ENCODE data around the gene PDLIM7. TPM values are rescaled to one million over a fixed set of nuclear protein-coding genes. Genes with fewer than 3 reads are reported as not detected.

Gene PDLIM7
- total and polyA plus RNA-seq, 2 of the 4 experiments (the other 2 are of a cell fraction), result 70.4 to 534 TPM

DNA sequence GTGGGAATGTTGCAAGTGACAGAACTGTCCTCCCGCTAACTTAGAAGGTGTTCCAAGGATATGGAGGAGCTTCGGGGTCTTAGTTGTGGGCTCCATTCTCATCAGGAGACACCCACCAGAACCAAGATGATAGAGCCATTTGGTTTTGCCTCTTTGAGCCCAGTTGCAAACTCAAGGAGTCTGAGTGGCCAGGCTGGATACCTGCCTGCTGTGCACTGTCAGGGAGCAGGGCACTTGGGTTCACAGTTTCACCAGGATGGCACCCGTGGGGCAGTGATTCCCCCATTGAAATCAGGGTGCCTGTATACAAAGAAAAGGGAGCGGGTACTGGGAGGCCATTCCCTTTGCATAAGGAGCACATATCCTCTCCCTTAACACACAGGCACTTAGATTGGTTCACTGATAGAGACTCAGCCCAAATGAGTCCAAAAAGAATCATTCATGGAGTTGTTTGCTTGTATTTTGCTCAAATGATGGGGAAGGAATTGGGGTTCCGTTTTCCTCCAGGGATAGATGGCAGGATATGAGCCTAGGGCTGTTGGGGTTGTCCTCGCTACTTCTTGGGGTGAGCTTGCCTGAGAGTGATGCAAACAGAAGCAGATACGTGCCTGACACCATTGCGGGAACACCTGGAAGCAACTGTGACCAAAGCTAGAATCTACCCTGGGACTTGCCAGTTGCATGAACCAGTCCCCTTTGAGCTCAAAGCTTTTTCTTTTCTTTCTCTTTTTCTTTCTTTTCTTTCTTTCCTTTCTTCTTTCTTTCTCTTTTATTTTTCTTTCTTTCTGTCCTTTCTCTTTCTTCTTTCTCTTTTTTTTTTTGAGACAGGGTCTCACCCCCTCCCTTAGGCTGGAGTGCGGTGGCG, 52.1 kb downstream of the PDLIM7 start:
- dilution Hi-C loops (cut with HindIII; ENCODE audit: low sequenced_read_pairs, unreplicated experiment), result no loop called here
- no peak overlapping the region for H2AK5ac ChIP-seq (ENCODE audit: low read depth, low read length)
- peaks cover 10% of the 10 kb centered on the region for H3K4me1 ChIP-seq (ENCODE audit: control insufficient read depth, insufficient read depth, low read length)
- no peak overlapping the region for H3K4me2 ChIP-seq (ENCODE audit: low read depth, low read length)
- H3K23ac ChIP-seq (ENCODE audit: low read depth, low read length), result no peak overlapping the region
- ChIA-PET POLR2A (ENCODE audit: unreplicated experiment) (no interaction called here), CTCF (interaction anchor here (0.6 to 4.7 kb wide), 7 partner anchors 9 to 78 kb away, joined by 3 to 28 read pairs (median 3); no protein-coding TSS in a partner anchor)
- TF ChIP-seq SMC3 (IDR thresholded peaks at IDR 0.05; ENCODE audit: low read depth, low read length) (no peak), ELK1 (IDR thresholded peaks at IDR 0.05; ENCODE audit: borderline replicate concordance, low read depth, low read length) (no peak), CHD1 (IDR thresholded peaks at IDR 0.05; ENCODE audit: low read depth, low read length) (no peak), USF2 (IDR thresholded peaks at IDR 0.05; ENCODE audit: low read depth, low read length) (no peak)
- H2BK15ac ChIP-seq (ENCODE audit: low read depth, low read length), result no peak overlapping the region
- in situ Hi-C loops (cut with MboI; ENCODE audit: low sequenced_read_pairs), result loop anchor here (5.0 kb wide), 2 partner anchors 38 to 133 kb away; partner anchors contain the start of genes F12 and MXD3
- H3K36me3 ChIP-seq (ENCODE audit: control insufficient read depth, insufficient read depth, low read length), result peaks cover 2% of the 10 kb centered on the region; the same call in 1 of the 2 replicates
- H3K27me3 ChIP-seq (ENCODE audit: control insufficient read depth, insufficient read depth, low read length), result no peaks in the 10 kb centered on the region
- WGBS, 2 experiments (ENCODE audit: extremely low coverage in 2 of 2, insufficient read length in 1 of 2), result 37% methylated on average over 2 of the region's 10 CpGs; no CpG with 5 or more reads in 1 of the 2 experiments
- no peak overlapping the region for H2BK120ac ChIP-seq (ENCODE audit: low read depth, low read length)
- no peak overlapping the region for H2AFZ ChIP-seq (replicated peaks; ENCODE audit: low read length, poor library complexity)
- H3K9ac ChIP-seq (ENCODE audit: low read depth, low read length), result no peak overlapping the region
- H3K9me1 ChIP-seq (ENCODE audit: insufficient read depth, low read length), result peaks cover 4% of the 10 kb centered on the region; the same call in 1 of the 2 replicates
- H3K9me3 ChIP-seq (ENCODE audit: control insufficient read depth, insufficient read depth, low read length), result no peaks in the 10 kb centered on the region
- no peak overlapping the region for H2AK9ac ChIP-seq (replicated peaks; ENCODE audit: low read depth, low read length, poor library complexity)
- intact Hi-C loops (cut with micrococcal nuclease), result no loop called here
- H4K20me1 ChIP-seq (ENCODE audit: insufficient read depth, low read length), result peaks cover 11% of the 10 kb centered on the region; the same call in 1 of the 2 replicates
- H3K18ac ChIP-seq (ENCODE audit: low read depth, low read length), result no peak overlapping the region
- no peak overlapping the region for H4K8ac ChIP-seq (ENCODE audit: low read depth in 2 of 2, low read length in 2 of 2)
- no peak overlapping the region for H2BK5ac ChIP-seq (ENCODE audit: low read depth, low read length, poor library complexity, severe bottlenecking)
- H3K14ac ChIP-seq (replicated peaks; ENCODE audit: low read depth, low read length), result no peak overlapping the region
- H3K4ac ChIP-seq (ENCODE audit: low read depth, low read length), result no peak overlapping the region
- no peak overlapping the region for H3K56ac ChIP-seq (ENCODE audit: extremely low read depth, insufficient read depth, low read length)
- BruUV-seq (replicated peaks), result no TSS peak
- H3K4me3 ChIP-seq (ENCODE audit: insufficient read depth, low read depth, low read length), result no peak overlapping the region
- no peak overlapping the region for H4K91ac ChIP-seq (ENCODE audit: insufficient read depth, low read depth, low read length)
- no peak overlapping the region for H4K5ac ChIP-seq (ENCODE audit: low read depth, low read length)
- ATAC-seq (ENCODE audit: low read depth), result no peak
- no peak overlapping the region for H3K27ac ChIP-seq (ENCODE audit: insufficient read depth, low read length)
- H3K79me1 ChIP-seq (ENCODE audit: low read depth in 1 of 2, low read length in 2 of 2), result peaks cover 0 to 4% of the 10 kb centered on the region in 2 experiments; a peak in 1 of 4 replicates
- DNase-seq, result no peak
- H2BK20ac ChIP-seq (ENCODE audit: low read depth, low read length), result no peak overlapping the region

Data from IMR-90 (cell line).